ENCODE data around the gene ARFGAP2.

DNA sequence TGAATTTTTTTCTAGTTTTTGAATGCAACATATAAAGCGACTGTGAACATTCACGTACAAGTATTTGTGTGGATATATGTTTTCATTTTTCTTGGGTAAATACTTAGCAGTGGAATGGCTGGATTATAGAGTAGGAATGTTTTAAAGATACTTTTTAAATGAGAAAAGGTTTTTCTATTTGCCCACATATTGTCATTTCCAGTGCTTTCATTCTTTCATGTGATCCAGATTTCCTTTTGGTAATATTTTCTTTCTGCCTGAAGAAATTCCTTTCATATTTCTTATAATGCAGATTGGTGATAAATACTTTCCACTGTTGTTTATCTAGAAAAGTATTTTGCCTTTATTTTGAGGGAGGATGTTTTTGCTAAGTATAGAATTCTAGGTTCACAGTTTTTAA is 46.0 kb upstream of the ARFGAP2 start:
- TF ChIP-seq KLF1 (tag by site-specific recombination; IDR thresholded peaks at IDR 0.05) (no peak), BCL11B (tag by site-specific recombination; IDR thresholded peaks at IDR 0.05; ENCODE audit: low read depth) (no peak), ZNF792 (tag by site-specific recombination; IDR thresholded peaks at IDR 0.05) (no peak), TCF7L2 (IDR thresholded peaks at IDR 0.05; ENCODE audit: borderline replicate concordance, low read depth, low read length) (no peak), ZNF184 (tag by site-specific recombination; IDR thresholded peaks at IDR 0.05) (no peak), ZNF677 (tag by site-specific recombination; IDR thresholded peaks at IDR 0.05) (no peak), ZNF121 (tag by site-specific recombination; IDR thresholded peaks at IDR 0.05) (no peak), FEZF1 (tag by site-specific recombination; IDR thresholded peaks at IDR 0.05) (no peak)
- TF ChIP-seq, protein P1, sequence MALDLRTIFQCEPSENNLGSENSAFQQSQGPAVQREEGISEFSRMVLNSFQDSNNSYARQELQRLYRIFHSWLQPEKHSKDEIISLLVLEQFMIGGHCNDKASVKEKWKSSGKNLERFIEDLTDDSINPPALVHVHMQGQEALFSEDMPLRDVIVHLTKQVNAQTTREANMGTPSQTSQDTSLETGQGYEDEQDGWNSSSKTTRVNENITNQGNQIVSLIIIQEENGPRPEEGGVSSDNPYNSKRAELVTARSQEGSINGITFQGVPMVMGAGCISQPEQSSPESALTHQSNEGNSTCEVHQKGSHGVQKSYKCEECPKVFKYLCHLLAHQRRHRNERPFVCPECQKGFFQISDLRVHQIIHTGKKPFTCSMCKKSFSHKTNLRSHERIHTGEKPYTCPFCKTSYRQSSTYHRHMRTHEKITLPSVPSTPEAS (tag by site-specific recombination; IDR thresholded peaks at IDR 0.05), result no peak
- TF ChIP-seq, protein P2, sequence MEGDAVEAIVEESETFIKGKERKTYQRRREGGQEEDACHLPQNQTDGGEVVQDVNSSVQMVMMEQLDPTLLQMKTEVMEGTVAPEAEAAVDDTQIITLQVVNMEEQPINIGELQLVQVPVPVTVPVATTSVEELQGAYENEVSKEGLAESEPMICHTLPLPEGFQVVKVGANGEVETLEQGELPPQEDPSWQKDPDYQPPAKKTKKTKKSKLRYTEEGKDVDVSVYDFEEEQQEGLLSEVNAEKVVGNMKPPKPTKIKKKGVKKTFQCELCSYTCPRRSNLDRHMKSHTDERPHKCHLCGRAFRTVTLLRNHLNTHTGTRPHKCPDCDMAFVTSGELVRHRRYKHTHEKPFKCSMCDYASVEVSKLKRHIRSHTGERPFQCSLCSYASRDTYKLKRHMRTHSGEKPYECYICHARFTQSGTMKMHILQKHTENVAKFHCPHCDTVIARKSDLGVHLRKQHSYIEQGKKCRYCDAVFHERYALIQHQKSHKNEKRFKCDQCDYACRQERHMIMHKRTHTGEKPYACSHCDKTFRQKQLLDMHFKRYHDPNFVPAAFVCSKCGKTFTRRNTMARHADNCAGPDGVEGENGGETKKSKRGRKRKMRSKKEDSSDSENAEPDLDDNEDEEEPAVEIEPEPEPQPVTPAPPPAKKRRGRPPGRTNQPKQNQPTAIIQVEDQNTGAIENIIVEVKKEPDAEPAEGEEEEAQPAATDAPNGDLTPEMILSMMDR (tag by site-specific recombination; IDR thresholded peaks at IDR 0.05), result no peak

All from HEK293 (cell line).